Neutrophil (primary cell): Measurements from ENCODE around the gene MYO16.

Experiments
- H3K27ac ChIP-seq: fragments of 200-600 bp; sonication (generic); 2 replicates; pipeline ENCODE4 v1.5.1; 2016; ENCODE audit warnings: mild to moderate bottlenecking, moderate library complexity
- H3K27me3 ChIP-seq: fragments of 200-600 bp; sonication (generic); 2 replicates; pipeline ENCODE4 v1.6.0; 2016; ENCODE audit warnings: mild to moderate bottlenecking
- H3K36me3 ChIP-seq: fragments of 200-600 bp; sonication (generic); 2 replicates; pipeline ENCODE4 v1.5.1; 2017
- H3K4me1 ChIP-seq, 2 experiments: fragments of 200-600 bp in 1 of 2; sonication (generic) in 1 of 2; 1 replicate in 1 of 2; 2 replicates in 1 of 2; pipeline versions ENCODE4 v1.5.1 to v1.6.1; 2013 to 2016; ENCODE audit warnings: low read depth in 1 of 2, low read length in 1 of 2, mild to moderate bottlenecking in 1 of 2, moderate library complexity in 1 of 2; ENCODE audit not compliant: control insufficient read depth in 1 of 2, insufficient read depth in 1 of 2
- H3K4me3 ChIP-seq, 2 experiments: fragments of 200-600 bp in 1 of 2; sonication (generic) in 1 of 2; 1 replicate in 1 of 2; 2 replicates in 1 of 2; pipeline ENCODE4 v1.5.1; 2013 to 2016; ENCODE audit warnings: low read depth in 1 of 2, low read length in 1 of 2, mild to moderate bottlenecking in 1 of 2, moderate library complexity in 1 of 2
- H3K9me3 ChIP-seq: fragments of 200-600 bp; sonication (generic); 2 replicates; pipeline ENCODE4 v1.5.1; 2016
- TF ChIP-seq, protein P1 (sequence below): fragments of 200-600 bp; sonication (generic); IDR thresholded peaks from 2 replicates; pipeline ENCODE4 v1.5.1; 2016; ENCODE audit warnings: antibody characterized with exemption

MYO16 gene

DNA sequence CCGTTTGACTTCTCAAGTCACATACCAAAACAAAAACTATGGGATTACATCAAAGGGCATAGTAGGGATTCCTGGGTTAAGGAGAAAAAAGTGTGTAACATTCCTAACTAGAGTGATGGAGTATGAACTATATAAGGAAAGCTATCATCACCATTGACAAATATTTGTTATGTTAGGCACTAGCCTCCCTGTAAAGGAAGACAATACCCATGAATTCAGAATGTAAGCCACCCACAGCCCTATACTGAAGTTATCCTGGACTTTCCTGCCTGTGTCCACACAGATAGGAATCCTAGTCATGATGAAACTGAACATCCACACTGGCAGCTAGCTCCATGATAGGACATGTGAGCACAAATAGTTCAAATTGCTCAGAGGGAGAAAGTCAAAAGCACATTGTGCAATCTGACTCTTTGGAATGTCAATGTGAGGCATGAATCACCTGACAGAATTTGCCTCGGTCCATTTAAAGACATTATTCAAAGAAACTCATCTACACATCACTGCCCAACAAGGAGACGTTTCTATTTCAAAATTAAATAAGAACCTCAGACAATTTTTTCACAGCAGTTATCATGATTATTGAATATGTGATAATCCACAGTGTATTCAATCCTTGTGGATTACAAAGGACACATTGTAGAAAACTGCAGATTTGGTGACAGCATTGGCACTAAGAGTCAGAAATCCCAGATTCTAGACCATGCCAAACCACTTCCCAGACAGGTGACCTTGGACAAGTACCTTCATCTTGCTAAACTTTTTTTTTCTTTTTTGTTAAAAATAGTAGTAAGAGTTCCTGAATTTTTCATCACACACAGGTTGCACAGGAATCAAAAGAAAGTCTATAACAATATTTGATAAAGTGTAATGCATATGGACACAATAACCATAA lies 627.7 kb downstream of the MYO16 start:
- Histone ChIP-seq H3K27me3 (no peaks in the 10 kb centered on the region), H3K9me3 (no peaks in the 10 kb centered on the region), H3K4me3 (no peak overlapping the region), H3K4me1 (no peaks in the 10 kb centered on the region), H3K27ac (no peak overlapping the region), H3K36me3 (no peaks in the 10 kb centered on the region)
- TF ChIP-seq, protein P1, sequence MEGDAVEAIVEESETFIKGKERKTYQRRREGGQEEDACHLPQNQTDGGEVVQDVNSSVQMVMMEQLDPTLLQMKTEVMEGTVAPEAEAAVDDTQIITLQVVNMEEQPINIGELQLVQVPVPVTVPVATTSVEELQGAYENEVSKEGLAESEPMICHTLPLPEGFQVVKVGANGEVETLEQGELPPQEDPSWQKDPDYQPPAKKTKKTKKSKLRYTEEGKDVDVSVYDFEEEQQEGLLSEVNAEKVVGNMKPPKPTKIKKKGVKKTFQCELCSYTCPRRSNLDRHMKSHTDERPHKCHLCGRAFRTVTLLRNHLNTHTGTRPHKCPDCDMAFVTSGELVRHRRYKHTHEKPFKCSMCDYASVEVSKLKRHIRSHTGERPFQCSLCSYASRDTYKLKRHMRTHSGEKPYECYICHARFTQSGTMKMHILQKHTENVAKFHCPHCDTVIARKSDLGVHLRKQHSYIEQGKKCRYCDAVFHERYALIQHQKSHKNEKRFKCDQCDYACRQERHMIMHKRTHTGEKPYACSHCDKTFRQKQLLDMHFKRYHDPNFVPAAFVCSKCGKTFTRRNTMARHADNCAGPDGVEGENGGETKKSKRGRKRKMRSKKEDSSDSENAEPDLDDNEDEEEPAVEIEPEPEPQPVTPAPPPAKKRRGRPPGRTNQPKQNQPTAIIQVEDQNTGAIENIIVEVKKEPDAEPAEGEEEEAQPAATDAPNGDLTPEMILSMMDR, result no peak
